SIG-M5 treated with dmso at 0.1 percent for 504 hours (cell line): ENCODE results near the gene GNB1.
"Not testable (repeated sequence)": the region's sequence is repeated elsewhere in the genome, so short reads cannot be mapped to it uniquely, and the experiment has no call there.

Experiments used
- DNase-seq: peaks from one replicate; lab custom pipeline; 2025; ENCODE audit not compliant: unreplicated experiment; lab: John Stamatoyannopoulos, UW

The GNB1 gene

DNA sequence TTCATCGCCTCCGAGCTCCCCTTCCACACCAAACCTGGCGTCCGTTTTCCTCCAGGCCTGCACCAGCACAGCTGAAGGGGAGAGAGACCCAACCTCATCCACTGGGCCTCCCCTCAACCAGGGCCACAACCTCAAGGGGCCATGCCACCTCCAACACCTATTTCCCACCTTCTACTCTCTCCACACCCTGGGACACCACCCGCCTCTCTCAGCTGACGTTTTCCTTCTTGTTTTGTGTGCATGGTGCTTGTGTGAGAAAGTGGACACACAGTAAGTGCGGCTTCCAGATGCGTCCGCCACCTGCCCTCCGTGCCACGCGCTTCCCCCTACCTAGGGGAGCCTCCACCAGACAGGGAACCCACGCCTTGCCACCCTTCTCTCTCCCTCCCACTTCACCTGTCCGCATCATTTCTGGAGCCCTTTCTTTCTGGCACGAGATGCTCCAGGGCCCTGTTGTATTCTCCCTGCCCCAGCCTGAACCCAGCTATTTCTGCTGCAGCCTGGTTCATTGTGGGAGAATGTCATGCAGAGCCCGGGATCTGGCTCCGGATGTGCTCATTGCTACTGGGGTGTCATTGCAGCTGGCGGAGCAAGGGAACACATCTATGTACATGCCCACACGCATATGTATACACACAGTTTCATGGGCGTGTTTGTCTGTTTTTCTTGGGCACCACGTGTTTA lies 1.3 kb upstream of the GNB1 start:
- DNase-seq = no peak

DNA sequence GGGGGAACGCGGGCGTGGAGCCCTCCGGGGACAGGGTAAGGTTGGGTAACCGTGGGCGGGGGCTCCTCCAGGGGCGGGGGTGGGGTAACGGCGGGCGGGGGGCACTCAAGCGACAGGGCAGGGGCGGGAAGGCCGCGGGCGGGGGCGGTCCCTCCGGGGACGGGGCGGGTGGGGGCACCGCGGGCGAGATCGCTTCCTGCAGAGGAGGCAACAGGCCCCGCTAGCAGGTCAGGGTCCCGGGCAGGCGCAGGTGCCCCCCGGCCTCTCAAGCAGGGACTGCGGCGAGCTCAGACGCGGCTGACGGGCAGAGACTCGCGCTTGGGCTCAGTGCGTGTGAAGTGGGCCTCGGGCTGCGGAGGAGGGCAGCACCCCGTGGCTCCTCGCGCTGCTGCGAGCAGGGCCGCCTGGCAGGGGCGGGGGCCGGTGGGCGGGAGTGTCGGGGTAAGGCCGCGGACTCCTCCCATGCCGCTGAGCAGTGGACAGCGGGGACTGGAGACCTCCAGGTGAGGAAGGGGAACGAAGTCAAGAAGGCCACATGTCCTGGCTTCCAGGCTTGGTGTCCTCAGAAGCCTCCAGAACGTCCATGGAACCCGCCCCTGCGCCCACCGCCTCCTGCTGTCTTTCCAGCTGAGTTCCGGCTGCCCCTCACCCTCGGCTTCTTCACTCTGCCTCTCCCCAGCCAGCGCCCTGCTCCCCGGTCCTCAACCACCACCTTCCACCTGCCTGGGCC lies 627 bp upstream of the GNB1 start:
- no peak for DNase-seq

DNA sequence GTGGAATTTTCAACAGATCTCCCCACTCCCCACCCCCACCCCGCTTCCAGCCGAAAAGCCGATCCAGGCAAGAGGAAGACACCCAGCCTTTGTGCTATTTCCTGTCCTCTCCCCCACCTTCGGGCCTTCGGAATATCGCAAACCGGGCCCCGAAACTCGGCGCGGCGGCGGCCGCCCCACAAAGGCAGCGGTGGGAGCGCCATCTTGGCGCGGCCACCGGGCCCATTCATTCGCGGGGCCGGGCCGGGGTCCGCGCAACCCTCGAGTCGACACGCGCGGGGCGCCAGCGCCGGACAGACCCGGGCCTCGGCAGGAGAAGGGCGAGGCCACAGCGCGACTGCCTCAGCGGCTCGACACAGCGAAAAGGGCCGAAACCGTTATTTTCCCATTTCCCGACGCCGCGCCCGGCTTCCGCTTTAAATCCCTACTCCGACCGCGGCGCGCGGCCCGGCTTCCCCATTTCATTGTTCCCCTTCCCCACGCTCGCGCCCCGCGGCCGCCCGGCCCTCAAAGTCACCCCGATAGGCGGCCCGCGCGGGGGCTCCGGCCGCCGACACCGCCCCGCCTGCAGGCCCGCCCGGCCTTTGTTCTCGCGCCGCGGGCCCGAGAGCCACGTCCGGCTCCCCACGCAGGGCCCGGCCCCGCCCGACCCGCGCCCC lies 911 bp downstream of the GNB1 start:
- DNase-seq = peak; percentile 46

DNA sequence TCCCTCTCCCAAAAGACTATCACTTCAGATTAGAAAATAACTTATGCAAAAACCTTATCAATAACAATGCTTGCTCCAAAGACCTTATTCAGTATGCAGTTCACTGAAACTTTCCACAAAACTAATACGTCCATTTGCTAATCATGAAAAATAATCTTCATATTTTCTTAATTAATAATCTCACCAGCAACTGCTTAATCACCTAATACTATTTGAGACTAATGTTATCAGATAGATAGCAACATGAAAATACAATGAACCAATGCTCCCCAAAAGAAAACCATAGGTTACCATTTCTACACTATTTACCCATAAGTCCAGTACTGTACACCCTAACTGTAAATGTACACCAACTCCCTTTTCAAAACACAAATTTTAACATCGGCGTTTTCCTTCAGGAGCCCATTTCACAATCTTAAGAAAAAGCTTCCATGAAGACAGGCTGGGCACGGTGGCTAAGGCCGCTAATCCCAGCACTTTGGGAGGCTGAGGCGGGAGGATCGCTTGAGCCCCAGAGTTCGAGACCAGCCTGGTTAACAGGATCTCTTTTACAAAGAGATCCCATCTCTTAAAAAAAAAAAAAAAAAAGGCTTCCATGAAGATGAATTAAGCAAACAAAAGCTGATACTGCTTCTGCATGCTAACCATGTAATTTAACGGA lies 1.7 kb downstream of the GNB1 start:
- no peak for DNase-seq

DNA sequence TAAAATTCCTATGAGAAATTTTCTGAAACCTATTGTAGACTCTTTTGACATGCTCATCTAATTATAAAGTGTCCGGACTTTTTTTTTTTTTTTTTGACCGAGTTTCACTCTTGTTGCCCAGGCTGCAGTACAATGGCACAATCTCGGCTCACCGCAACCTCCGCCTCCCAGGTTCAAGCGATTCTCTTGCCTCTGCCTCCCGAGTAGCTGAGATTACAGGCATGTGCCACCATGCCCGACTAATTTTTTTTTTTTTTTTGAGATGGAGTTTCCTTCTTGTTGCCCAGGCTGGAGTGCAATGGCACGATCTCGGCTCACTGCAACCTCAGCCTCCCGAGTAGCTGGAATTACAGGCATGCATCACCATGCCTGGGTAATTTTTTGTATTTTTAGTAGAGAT lies 7.0 kb downstream of the GNB1 start:
- not testable (repeated sequence) for DNase-seq

DNA sequence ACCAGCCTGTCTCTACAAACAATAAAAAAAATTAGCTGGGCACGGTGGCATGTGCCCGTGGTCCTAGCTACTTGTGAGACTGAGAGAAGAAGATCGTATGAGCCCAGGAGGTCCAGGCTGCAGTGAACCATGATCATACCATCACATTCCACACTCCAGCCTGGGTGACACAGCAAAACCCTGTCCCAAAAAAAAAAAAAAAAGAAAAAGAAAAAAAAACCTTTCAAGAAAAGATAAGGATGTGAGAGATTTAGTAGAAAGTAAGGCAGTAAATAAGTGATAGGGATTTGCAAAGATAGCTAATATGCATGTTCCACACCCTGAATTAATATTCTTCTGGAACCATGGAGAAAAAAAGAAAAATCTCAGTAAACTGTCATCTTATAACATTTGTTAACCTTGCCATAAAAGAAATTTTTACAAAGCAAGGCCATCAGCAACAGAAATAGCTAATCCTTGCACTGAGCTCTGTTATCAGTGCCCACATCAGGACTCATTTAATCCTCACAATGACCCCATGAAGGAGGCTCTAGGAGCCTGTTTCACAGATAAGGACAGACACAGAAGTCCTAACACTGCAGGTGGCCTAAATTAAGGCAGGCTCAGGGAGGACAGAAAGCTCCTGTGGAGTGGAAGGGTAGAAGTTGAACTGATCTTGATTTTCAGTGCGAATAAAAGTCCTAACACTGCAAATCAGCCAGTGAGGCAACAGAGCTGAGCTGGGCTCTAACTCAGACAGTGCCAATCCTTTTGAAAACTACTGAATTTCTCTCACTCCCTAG lies 7.6 kb downstream of the GNB1 start:
- no peak for DNase-seq

DNA sequence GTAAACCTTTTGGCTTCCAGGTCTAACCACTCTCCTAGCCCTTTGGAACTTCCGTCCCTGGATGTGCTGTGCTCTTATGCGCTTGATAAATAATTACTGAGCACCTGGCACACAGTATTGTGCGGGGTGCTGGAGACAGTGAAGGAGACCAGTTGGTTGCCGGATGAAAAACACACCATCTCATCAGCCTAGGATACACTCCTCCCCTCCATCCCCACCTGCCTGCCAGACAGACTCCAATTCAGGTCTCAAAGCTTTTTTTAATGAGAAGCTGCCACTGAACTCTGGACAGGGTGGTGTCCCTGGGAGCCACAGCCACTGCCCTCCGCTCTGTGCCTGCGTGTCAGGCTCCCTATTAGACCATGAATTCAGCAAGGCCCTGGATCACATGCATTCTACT lies 9.2 kb downstream of the GNB1 start:
- DNase-seq = no peak

DNA sequence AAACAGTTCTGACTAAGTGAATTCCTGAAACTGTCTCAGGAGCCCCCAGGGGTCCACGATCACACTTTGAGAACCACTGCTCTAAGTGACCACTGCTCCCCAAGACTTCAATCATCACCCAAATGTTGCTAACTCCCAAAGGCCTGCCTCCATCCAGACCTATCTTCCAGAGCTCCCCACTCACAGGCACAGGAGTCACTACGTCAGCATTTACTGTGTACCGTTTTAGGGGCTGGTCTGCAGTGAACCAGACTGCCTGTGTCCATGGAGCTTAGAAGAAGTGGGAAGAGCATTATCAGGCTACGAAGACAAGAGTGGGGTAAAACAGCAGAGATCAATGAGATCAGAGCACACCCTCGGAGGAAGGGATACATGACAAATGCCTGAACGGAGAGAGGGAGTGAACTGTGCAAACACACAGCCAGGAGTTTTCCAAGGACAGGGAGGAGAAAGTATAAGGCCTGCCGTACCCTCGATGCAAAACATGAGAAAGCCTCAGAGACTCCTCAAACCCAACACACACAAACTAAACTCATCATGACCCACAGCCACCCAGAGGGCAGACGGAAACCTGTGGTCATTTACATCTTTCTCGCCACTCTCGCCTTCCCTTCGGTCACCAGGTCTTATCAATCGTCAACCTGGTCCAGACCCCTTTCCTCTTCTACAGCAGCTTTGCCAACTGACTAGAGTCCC lies 10.1 kb downstream of the GNB1 start:
- DNase-seq = no peak

DNA sequence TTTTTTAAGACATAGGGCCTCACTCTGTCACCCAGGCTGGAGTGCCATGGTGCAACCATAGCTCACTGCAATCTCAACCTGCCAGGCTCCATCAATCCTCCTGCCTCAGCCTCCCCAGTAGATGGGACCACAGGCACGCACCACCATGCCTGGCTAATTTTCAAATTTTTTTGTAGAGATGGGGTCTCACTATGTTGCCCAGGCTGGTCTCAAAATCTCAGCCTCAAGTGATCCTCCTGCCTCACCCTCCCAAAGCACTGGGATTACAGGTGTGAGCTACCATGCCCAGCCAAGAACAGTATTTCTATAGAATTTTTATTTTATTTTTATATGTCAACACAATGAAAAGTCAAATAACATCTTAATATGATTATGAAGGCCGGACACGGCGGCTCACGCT lies 10.9 kb downstream of the GNB1 start:
- no peak for DNase-seq

DNA sequence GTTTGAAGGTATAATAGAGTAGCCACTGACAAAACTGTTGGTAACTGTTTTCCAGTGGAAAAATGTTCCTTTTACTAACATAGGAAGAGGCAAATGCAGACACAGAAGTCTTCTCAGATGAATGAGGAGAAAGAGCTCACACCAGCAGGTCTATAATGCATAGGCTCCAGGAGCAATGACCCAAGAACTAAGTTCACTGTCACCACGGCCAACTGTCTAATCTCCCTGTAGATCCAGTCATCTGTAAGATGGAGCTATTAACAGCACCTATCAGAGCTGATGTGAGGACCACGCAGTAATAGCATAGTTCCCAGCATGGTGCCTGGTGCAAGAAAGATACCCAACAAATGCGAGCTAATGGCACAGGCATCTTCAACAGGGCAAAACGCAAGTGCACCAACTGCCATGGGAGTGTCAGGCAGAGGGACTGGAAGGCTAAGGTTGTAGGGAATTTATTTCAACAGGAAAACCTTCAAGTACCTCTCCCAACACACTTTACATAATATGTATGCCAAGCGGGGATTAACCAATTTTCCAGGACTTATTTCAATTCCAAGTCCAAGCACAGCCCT lies 12.9 kb downstream of the GNB1 start:
- no peak for DNase-seq

DNA sequence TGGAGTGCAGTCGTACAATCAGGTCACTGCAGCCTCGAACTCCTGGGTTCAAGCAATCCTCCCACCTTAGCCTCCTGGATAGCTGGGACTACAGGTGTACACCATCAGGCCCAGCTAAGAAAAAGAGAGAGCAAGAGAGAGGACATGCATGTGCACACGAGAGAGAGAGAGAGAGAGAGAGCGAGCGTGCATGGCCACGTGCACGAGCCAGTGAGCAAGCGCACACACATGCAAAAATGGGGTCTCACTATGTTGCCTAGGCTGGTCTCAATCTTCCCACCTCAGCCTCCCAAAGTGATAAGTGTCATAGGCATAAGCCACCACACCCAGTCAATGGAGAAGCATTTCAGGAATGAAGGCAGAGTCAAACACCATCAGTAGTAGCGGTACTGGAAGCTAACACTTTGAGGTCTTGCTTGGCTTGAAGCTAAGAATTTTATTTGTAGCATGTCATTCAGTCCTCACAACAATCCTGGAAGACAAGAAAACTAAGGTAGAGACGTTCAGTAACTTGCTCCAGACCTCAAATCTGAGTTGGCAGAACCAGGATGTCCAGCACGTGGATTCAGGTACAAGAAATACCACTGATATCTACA lies 14.5 kb downstream of the GNB1 start:
- no peak for DNase-seq

DNA sequence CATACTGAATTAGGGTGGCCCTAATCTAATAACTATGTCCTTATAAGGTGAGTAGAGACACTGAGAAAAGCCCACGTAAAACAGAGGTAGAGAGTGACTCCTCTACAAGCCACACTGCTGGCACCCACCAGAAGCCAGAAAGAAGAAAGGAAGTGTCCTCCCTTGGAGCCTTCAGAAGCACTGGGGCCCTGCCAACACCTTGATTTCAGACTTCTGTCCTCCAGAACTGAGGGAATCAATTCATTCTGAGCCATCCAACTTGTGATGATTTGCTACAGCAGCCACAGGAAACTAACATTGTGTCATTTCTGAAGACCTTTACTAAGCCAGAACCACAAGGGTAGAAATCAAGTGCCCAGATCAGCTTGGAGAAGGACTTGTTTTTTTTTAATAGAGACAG lies 15.0 kb downstream of the GNB1 start:
- no peak for DNase-seq

DNA sequence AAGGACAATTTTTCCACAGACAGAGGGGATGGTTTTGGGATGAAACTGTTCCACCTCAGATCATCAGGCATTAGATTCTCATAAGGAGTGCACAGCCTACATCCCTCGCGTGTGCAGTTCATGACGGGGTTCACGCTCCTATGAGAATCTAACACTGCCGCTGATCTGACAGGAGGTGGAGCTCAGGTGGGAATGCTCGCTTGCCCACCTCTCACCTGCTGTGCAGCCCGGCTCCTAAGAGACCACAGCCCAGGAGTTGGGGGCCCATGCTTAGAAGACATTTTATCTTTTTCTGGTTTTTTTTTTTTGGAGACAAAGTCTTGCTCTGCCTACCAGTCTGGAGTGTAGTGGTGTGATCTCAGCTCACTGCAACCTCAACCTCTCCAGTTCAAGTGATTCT lies 16.0 kb downstream of the GNB1 start:
- DNase-seq = no peak

DNA sequence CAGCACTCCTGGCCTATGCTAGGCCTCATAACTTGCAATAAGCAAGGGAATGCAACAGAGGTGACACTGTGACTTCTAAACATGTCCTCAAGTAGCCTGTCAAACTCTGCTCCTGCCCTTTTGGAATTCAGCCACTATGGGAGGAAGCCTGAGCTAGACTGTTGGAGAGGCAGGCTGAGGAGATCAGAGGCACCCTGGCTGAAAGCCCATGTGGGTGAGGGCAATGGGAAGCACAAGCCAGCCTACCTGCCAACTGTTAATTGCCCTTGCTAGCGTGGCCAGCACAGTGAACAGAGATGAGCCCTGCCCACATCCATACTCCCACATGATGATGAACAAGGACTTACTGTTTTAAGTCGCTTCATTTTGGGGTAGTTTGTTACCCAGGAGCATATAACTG lies 17.7 kb downstream of the GNB1 start:
- no peak for DNase-seq

DNA sequence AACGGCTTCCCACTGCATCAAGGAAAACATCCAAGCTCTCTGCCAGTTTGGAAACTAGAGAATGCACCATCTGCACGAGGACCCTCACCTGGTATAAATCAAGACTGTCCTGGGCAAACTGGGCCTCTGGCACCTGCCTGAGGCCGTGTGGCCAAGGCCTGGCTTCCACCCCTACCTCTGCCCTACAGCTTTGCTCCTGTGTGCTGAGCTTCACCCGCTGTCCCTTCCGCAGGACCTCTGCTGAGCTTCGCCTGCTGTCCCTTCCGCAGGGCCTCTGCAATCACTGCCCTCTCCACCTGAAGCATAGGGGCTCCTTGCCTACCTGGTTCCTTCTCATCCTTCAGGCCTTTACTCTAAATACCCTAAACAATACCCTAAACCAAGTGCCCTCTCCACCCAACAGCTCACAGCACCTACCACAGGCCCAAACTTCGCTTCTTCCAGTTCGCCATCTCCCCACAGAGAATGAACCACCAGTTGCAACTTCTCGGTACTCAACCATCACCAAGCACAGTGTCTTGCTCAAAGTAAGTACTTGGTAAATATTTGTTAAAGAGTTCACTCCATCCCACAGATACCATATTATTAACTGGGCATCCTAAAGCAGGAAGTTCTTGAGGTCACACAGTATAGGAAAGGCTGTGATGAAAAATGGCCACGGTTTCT lies 18.4 kb downstream of the GNB1 start:
- no peak for DNase-seq

DNA sequence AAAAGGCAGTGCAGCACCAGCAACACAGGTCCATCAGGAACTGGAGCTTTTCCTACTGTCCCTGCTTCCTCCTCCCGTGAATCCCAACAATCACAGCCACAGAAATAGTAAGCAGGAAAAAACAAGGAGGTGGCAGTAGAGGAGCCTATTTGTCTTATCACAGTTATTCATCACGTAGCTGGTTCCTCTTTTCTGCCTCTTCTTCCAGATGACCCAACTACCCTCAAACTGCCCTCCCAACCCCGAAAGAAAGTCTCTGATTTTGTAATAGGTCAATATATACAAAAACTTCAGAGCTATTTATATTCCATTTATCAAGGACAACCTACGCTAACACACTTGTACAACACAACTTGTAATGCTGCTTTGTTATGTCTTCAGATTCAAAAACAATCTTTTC lies 21.4 kb downstream of the GNB1 start:
- peak; percentile 54 for DNase-seq

DNA sequence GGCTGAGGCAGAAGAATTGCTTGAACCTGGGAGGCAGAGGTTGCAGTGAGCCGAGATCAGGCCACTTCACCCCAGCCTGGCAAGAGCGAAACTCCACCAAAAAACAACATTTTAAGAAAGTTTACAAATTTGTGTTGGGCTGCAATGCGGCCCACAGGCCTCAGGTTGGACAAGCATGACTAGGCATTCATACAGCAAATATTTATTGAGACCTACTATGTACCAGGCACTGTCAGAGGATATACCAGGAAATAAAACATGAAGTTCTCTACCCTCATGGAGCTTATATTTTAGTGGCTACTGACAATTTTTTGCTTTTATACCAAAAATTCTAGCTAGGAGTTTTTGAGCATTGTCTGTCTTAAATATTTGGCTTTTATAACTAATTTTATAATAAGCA lies 23.7 kb downstream of the GNB1 start:
- DNase-seq = no peak

DNA sequence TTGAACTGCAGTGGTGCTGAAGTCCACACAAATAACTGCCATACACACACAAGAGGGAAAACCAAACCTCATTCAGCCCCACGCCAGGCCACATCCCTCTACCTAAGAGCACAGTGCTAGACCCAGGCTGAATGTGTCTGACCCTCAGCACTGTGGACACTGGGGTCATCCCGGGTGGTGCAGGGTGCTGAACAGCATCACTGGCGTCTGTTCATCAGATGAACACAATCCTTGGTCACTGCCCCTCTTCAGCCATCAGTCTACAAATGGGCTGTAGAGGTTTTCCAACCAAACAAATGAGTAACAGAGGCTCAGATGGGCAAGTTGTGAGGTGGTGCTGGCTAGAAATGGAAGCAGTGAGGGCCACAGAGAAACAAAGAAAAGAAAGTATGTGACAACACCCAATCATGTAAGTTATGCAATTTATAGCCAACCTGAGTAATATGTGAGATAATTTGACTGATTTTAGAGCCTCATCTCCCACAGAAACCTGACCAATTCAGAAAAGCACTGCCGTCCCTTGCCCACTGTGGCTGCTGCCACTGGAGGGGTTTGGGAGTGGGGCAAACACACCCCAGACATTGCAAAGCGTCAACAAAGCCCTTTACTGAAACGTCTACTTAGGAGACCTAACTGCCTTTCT lies 27.9 kb downstream of the GNB1 start:
- no peak for DNase-seq
